HepG2 (cell line): ENCODE results near the gene MUL1. TPM values are rescaled to one million over a fixed set of nuclear protein-coding genes. Genes with fewer than 3 reads are reported as not detected.

ENCODE experiments used
- ATF7-NPFF ChIP-seq: sonication (generic); formaldehyde crosslinking; IDR thresholded peaks from 2 replicates; pipeline ENCODE4 v1.8.1; 2023; ENCODE audit warnings: mild to moderate bottlenecking, low read depth, missing genetic modification reagents, moderate library complexity
- BRD4 ChIP-seq: sonication (generic); formaldehyde crosslinking; IDR thresholded peaks from 2 replicates; pipeline ENCODE4 v1.4.0; 2020; ENCODE audit warnings: missing genetic modification reagents
- CBX2 ChIP-seq, 2 experiments: fragments of 200-600 bp in 1 of 2; sonication (generic); formaldehyde crosslinking in 1 of 2; IDR thresholded peaks; 2 replicates each; pipeline versions ENCODE4 v1.7.0 to v1.8.1; 2018 to 2022; ENCODE audit warnings: low read depth in 2 of 2, low read length in 1 of 2, mild to moderate bottlenecking in 1 of 2, missing genetic modification reagents in 1 of 2
- GATA4 ChIP-seq: sonication (generic); IDR thresholded peaks from 2 replicates; pipeline ENCODE4 v1.6.1; 2016; ENCODE audit warnings: antibody characterized with exemption, low read depth, borderline replicate concordance
- MXI1 ChIP-seq: IDR thresholded peaks from 3 replicates; pipeline ENCODE4 v1.6.1; 2012; ENCODE audit warnings: low read depth, low read length, inconsistent platforms, borderline replicate concordance
- SIX1 ChIP-seq: sonication (generic); formaldehyde crosslinking; IDR thresholded peaks from 2 replicates; pipeline ENCODE4 v1.4.0; 2020; ENCODE audit warnings: missing genetic modification reagents, borderline replicate concordance
- ZNF367 ChIP-seq: sonication (generic); formaldehyde crosslinking; IDR thresholded peaks from 2 replicates; pipeline ENCODE4 v1.4.0; 2020; ENCODE audit warnings: missing genetic modification reagents, borderline replicate concordance
- polyA plus RNA-seq, 8 experiments: library from polyadenylated mRNA; depleted of rRNA in 3 of 8; stranded (reverse) in 7 of 8; unstranded in 1 of 8; fragments of >200 nt; fragmentation: Illumina TruSeq in 4 of 8; extraction: Trizol in 4 of 8; gene quantifications; 2 replicates each; pipeline versions ENCODE4 v1.2.1 to v1.2.3, GENCODE V29; 2011 to 2016; ENCODE audit warnings: low read depth in 4 of 8, missing spikeins in 1 of 8, mixed read lengths in 1 of 8; ENCODE audit not compliant: insufficient read depth in 1 of 8
- total RNA-seq, 5 experiments: library from RNA; depleted of rRNA; stranded (reverse); fragments of >200 nt; fragmentation: Illumina TruSeq; extraction: Trizol; gene quantifications; 2 replicates each; pipeline ENCODE4 v1.2.3, GENCODE V29; 2016; ENCODE audit warnings: low read depth in 1 of 5
- TF ChIP-seq, protein P1 (sequence below): sonication (generic); formaldehyde crosslinking; IDR thresholded peaks from 2 replicates; pipeline ENCODE4 v1.4.0; 2020; ENCODE audit warnings: missing genetic modification reagents, borderline replicate concordance
- TF ChIP-seq, protein P2 (sequence below): sonication (generic); formaldehyde crosslinking; IDR thresholded peaks from 2 replicates; pipeline ENCODE4 v1.9.0; 2021; ENCODE audit warnings: mild to moderate bottlenecking, missing genetic modification reagents
- TF ChIP-seq, protein P3 (sequence below): sonication (generic); formaldehyde crosslinking; conservative IDR thresholded peaks from 2 replicates; pipeline ENCODE4 v1.5.0; 2020; ENCODE audit warnings: missing genetic modification reagents
- TF ChIP-seq, protein P4 (sequence below): sonication (generic); formaldehyde crosslinking; IDR thresholded peaks from 2 replicates; pipeline ENCODE4 v1.8.0; 2022; ENCODE audit warnings: mild to moderate bottlenecking, missing genetic modification reagents, borderline replicate concordance
- TF ChIP-seq, protein P5 (sequence below): IDR thresholded peaks from 2 replicates; pipeline ENCODE4 v1.6.1; 2016; ENCODE audit warnings: missing biosample characterization, missing genetic modification reagents, low read depth

MUL1 gene
- total and polyA plus RNA-seq, 2 of the 13 experiments (the other 11 are each of a cell fraction or from before 2014, with no cell fraction given): 21.5 to 26.5 TPM

DNA sequence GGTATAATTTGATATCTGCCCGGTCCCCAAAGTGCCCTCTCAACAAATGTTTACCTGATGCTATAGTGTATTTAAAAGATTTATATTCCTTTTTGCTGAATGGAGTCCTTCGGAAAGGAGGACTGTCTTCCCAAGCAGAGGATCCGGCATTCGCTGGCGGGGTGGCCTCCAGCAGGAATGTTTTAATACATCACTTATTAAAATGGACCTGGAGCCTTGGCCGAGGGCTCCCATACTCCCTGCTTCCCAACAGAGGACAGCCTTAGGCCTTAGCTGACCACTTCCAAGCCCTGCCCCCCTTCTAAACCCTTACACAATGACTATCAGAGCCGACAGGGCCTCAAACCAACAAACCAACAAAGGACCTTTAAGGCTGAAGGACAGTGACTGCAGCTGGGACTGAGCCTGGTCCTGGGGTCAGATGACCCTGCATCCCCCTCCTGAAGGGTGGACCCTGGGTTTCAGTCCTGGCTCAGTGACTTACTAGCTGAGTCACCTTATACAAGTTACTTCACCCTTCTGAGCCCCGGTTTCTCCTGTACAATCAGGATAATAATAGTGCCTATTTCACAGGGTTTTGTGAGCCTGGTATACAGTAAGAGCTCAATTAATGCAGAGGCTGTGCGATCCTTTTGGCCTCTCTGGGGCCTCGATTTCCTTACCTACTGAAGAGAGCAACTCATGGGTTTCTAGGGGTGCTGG is 27.6 kb downstream of the MUL1 start (continued):
- TF ChIP-seq, protein P1, sequence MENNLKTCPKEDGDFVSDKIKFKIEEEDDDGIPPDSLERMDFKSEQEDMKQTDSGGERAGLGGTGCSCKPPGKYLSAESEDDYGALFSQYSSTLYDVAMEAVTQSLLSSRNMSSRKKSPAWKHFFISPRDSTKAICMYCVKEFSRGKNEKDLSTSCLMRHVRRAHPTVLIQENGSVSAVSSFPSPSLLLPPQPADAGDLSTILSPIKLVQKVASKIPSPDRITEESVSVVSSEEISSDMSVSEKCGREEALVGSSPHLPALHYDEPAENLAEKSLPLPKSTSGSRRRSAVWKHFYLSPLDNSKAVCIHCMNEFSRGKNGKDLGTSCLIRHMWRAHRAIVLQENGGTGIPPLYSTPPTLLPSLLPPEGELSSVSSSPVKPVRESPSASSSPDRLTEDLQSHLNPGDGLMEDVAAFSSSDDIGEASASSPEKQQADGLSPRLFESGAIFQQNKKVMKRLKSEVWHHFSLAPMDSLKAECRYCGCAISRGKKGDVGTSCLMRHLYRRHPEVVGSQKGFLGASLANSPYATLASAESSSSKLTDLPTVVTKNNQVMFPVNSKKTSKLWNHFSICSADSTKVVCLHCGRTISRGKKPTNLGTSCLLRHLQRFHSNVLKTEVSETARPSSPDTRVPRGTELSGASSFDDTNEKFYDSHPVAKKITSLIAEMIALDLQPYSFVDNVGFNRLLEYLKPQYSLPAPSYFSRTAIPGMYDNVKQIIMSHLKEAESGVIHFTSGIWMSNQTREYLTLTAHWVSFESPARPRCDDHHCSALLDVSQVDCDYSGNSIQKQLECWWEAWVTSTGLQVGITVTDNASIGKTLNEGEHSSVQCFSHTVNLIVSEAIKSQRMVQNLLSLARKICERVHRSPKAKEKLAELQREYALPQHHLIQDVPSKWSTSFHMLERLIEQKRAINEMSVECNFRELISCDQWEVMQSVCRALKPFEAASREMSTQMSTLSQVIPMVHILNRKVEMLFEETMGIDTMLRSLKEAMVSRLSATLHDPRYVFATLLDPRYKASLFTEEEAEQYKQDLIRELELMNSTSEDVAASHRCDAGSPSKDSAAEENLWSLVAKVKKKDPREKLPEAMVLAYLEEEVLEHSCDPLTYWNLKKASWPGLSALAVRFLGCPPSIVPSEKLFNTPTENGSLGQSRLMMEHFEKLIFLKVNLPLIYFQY (CRISPR knock-in tag): no peak
- TF ChIP-seq, protein P2, sequence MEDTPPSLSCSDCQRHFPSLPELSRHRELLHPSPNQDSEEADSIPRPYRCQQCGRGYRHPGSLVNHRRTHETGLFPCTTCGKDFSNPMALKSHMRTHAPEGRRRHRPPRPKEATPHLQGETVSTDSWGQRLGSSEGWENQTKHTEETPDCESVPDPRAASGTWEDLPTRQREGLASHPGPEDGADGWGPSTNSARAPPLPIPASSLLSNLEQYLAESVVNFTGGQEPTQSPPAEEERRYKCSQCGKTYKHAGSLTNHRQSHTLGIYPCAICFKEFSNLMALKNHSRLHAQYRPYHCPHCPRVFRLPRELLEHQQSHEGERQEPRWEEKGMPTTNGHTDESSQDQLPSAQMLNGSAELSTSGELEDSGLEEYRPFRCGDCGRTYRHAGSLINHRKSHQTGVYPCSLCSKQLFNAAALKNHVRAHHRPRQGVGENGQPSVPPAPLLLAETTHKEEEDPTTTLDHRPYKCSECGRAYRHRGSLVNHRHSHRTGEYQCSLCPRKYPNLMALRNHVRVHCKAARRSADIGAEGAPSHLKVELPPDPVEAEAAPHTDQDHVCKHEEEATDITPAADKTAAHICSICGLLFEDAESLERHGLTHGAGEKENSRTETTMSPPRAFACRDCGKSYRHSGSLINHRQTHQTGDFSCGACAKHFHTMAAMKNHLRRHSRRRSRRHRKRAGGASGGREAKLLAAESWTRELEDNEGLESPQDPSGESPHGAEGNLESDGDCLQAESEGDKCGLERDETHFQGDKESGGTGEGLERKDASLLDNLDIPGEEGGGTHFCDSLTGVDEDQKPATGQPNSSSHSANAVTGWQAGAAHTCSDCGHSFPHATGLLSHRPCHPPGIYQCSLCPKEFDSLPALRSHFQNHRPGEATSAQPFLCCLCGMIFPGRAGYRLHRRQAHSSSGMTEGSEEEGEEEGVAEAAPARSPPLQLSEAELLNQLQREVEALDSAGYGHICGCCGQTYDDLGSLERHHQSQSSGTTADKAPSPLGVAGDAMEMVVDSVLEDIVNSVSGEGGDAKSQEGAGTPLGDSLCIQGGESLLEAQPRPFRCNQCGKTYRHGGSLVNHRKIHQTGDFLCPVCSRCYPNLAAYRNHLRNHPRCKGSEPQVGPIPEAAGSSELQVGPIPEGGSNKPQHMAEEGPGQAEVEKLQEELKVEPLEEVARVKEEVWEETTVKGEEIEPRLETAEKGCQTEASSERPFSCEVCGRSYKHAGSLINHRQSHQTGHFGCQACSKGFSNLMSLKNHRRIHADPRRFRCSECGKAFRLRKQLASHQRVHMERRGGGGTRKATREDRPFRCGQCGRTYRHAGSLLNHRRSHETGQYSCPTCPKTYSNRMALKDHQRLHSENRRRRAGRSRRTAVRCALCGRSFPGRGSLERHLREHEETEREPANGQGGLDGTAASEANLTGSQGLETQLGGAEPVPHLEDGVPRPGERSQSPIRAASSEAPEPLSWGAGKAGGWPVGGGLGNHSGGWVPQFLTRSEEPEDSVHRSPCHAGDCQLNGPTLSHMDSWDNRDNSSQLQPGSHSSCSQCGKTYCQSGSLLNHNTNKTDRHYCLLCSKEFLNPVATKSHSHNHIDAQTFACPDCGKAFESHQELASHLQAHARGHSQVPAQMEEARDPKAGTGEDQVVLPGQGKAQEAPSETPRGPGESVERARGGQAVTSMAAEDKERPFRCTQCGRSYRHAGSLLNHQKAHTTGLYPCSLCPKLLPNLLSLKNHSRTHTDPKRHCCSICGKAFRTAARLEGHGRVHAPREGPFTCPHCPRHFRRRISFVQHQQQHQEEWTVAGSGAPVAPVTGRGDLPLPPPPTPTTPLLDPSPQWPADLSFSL (CRISPR knock-in tag): 0 out of 2 replicates have a peak, but pooled peaks have one; percentile 28
- no peak for TF ChIP-seq CBX2 (IDR thresholded peaks at IDR 0.05; ENCODE audit: low read depth, low read length)
- no peak for TF ChIP-seq CBX2 (CRISPR knock-in tag; IDR thresholded peaks at IDR 0.05; ENCODE audit: low read depth)
- TF ChIP-seq SIX1 (CRISPR knock-in tag): peak; percentile 59; the same call in 1 of the 2 replicates
- peak; percentile 42; the same call in 1 of the 3 replicates for TF ChIP-seq MXI1
- no peak for TF ChIP-seq ATF7-NPFF (CRISPR knock-in tag)
- TF ChIP-seq BRD4: no peak; the same call in 1 of the 2 replicates
- TF ChIP-seq, protein P3, sequence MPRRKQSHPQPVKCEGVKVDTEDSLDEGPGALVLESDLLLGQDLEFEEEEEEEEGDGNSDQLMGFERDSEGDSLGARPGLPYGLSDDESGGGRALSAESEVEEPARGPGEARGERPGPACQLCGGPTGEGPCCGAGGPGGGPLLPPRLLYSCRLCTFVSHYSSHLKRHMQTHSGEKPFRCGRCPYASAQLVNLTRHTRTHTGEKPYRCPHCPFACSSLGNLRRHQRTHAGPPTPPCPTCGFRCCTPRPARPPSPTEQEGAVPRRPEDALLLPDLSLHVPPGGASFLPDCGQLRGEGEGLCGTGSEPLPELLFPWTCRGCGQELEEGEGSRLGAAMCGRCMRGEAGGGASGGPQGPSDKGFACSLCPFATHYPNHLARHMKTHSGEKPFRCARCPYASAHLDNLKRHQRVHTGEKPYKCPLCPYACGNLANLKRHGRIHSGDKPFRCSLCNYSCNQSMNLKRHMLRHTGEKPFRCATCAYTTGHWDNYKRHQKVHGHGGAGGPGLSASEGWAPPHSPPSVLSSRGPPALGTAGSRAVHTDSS: no peak
- TF ChIP-seq, protein P4, sequence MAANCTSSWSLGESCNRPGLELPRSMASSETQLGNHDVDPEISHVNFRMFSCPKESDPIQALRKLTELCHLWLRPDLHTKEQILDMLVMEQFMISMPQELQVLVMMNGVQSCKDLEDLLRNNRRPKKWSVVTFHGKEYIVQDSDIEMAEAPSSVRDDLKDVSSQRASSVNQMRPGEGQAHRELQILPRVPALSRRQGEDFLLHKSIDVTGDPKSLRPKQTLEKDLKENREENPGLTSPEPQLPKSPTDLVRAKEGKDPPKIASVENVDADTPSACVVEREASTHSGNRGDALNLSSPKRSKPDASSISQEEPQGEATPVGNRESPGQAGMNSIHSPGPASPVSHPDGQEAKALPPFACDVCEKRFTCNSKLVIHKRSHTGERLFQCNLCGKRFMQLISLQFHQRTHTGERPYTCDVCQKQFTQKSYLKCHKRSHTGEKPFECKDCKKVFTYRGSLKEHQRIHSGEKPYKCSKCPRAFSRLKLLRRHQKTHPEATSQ (CRISPR knock-in tag): no peak
- TF ChIP-seq GATA4: peak; percentile 77; the same call in 1 of the 2 replicates
- TF ChIP-seq, protein P5, sequence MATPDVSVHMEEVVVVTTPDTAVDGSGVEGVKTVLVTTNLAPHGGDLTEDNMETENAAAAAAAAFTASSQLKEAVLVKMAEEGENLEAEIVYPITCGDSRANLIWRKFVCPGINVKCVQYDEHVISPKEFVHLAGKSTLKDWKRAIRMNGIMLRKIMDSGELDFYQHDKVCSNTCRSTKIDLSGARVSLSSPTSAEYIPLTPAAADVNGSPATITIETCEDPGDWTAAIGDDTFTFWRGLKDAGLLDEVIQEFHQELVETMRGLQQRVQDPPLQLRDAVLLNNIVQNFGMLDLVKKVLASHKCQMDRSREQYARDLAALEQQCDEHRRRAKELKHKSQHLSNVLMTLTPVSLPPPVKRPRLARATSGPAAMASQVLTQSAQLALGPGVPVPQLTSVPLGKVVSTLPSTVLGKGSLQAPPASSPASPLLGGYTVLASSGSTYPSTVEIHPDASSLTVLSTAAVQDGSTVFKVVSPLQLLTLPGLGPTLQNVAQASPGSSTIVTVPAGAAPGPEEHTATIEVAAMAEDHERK (CRISPR knock-in tag): no peak
- 0 out of 2 replicates have a peak, but pooled peaks have one; percentile 43 for TF ChIP-seq ZNF367 (CRISPR knock-in tag)
